Lower leg skin (tissue), 4 donors: Measurements from ENCODE around the gene ANOS1. TPM values are rescaled to one million over a fixed set of nuclear protein-coding genes. Genes with fewer than 3 reads are reported as not detected.

ENCODE experiments used
- DNase-seq, 2 donors: peaks; one replicate each; pipeline ENCODE4 v3.0.0-alpha.2; 2019; ENCODE audit warnings: low spot score in 2 of 2
- H3K4me3 ChIP-seq: fragments of 200-600 bp; sonication (generic); 2 replicates; pipeline ENCODE4 v1.5.1; 2017; ENCODE audit warnings: mild to moderate bottlenecking, low read depth; ENCODE audit not compliant: poor library complexity, severe bottlenecking
- POLR2A ChIP-seq, 2 donors: fragments of 450-650 bp; IDR thresholded peaks; one replicate each; pipeline ENCODE4 v1.6.1; 2016 to 2017; ENCODE audit warnings: antibody characterized with exemption in 2 of 2, mild to moderate bottlenecking in 1 of 2, moderate library complexity in 1 of 2
- WGBS, 2 donors: methylation state at CpG; one replicate each; pipeline ENCODE4 v1.1.5; 2018; 5-methylcytosine and 5-hydroxymethylcytosine counted together
- intact Hi-C: fragments of 100-400 bp; cut with DNase I; formaldehyde crosslinking; loops from one replicate; pipeline ENCODE4 v1.15.0; 2023; ENCODE audit warnings: low total_unique reads
- total RNA-seq, 4 donors: library from RNA; depleted of rRNA; stranded (reverse); fragments of >200 nt; gene quantifications; one replicate each; pipeline ENCODE4 v1.1.0, GENCODE V29; 2016
- TF ChIP-seq, protein P1 (sequence below), 3 donors: fragments of 450-650 bp; IDR thresholded peaks; one replicate each; pipeline ENCODE4 v1.5.1; 2016; ENCODE audit warnings: antibody characterized with exemption in 3 of 3, mild to moderate bottlenecking in 3 of 3, moderate library complexity in 2 of 3

ANOS1 gene
- total RNA-seq, 4 donors from 2014 or later = 2.7 to 7.5 (median 5.4) TPM

- no peak for TF ChIP-seq POLR2A (IDR thresholded peaks at IDR 0.05)
- 63 to 66% methylated on average over 5 of the region's 5 CpGs for WGBS, 2 donors
- no peak overlapping the region for H3K4me3 ChIP-seq
- intact Hi-C loops = no loop called here
- no peak for DNase-seq
Measured at GRCh38 chrX:8683687-8684086, 48.2 kb downstream of the ANOS1 start.

GRCh38 chrX:8679550-8679949 is 52.4 kb downstream of the ANOS1 start:
- no peak overlapping the region for H3K4me3 ChIP-seq
- intact Hi-C loops = no loop called here
- WGBS, 2 donors = 87 to 90% methylated on average over 7 of the region's 7 CpGs

GRCh38 chrX:8675006-8675630 is 56.8 kb downstream of the ANOS1 start:
- TF ChIP-seq, protein P1, sequence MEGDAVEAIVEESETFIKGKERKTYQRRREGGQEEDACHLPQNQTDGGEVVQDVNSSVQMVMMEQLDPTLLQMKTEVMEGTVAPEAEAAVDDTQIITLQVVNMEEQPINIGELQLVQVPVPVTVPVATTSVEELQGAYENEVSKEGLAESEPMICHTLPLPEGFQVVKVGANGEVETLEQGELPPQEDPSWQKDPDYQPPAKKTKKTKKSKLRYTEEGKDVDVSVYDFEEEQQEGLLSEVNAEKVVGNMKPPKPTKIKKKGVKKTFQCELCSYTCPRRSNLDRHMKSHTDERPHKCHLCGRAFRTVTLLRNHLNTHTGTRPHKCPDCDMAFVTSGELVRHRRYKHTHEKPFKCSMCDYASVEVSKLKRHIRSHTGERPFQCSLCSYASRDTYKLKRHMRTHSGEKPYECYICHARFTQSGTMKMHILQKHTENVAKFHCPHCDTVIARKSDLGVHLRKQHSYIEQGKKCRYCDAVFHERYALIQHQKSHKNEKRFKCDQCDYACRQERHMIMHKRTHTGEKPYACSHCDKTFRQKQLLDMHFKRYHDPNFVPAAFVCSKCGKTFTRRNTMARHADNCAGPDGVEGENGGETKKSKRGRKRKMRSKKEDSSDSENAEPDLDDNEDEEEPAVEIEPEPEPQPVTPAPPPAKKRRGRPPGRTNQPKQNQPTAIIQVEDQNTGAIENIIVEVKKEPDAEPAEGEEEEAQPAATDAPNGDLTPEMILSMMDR (IDR thresholded peaks at IDR 0.05) = no peak
- TF ChIP-seq POLR2A (IDR thresholded peaks at IDR 0.05) = no peak
- no peak overlapping the region for H3K4me3 ChIP-seq
- WGBS, 2 donors = 67 to 78% methylated on average over 6 of the region's 6 CpGs
- no peak for DNase-seq
- intact Hi-C loops = no loop called here

More at GRCh38 chrX:8679550-8679949, 52.4 kb downstream of the ANOS1 start:
- TF ChIP-seq, protein P1 (IDR thresholded peaks at IDR 0.05) = no peak
- no peak for TF ChIP-seq POLR2A (IDR thresholded peaks at IDR 0.05)
- no peak for DNase-seq

DNA sequence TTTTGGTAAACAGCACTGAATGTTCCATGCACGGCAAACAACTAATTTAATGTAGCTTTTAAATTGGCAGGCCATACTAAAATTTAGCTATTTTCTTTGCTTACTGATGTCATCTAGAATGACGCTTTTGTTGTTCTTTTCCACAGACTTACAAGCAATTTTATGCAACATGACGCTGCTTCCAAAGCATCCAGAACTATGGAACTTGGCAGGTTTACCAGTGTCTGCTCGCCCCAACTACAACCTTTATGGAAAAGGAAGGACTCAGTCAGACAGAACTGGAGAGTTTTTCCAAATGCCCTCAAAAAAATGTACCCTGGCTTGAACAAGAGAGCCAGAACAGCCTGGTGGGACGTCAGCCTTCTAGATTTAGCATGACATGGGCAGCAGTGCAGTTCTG is 58.7 kb downstream of the ANOS1 start:
- 54 to 55% methylated on average over 5 of the region's 5 CpGs for WGBS, 2 donors
- no peak for TF ChIP-seq POLR2A (IDR thresholded peaks at IDR 0.05)
- TF ChIP-seq, protein P1 (IDR thresholded peaks at IDR 0.05) = no peak
- no peak for DNase-seq
- intact Hi-C loops = no loop called here
- no peak overlapping the region for H3K4me3 ChIP-seq

- 65 to 83% methylated on average over 2 of the region's 2 CpGs for WGBS, 2 donors
- H3K4me3 ChIP-seq = no peak overlapping the region
- TF ChIP-seq POLR2A (IDR thresholded peaks at IDR 0.05) = no peak
- TF ChIP-seq, protein P1 (IDR thresholded peaks at IDR 0.05) = no peak
- DNase-seq = no peak
- intact Hi-C loops = no loop called here
Measured at GRCh38 chrX:8672176-8672575, 59.8 kb downstream of the ANOS1 start.

GRCh38 chrX:8668813-8669212 is 63.1 kb downstream of the ANOS1 start:
- DNase-seq = no peak

More at GRCh38 chrX:8668813-8669212, 63.1 kb downstream of the ANOS1 start:
- no peak for TF ChIP-seq POLR2A (IDR thresholded peaks at IDR 0.05)
- TF ChIP-seq, protein P1 (IDR thresholded peaks at IDR 0.05) = no peak
- WGBS, 2 donors = 54 to 66% methylated on average over 8 of the region's 8 CpGs
- H3K4me3 ChIP-seq = no peak overlapping the region
- intact Hi-C loops = no loop called here
